CD4-positive, alpha-beta T cell treated with Interleukin-2 at 100 ng/mL for 4 hours (primary cell): Measurements from ENCODE around the gene HEXD.
"Not testable (repeated sequence)": the region's sequence is repeated elsewhere in the genome, so short reads cannot be mapped to it uniquely, and the experiment has no call there.

Experiments
- DNase-seq: peaks from one replicate; pipeline ENCODE4 v3.0.0-alpha.2; 2020; ENCODE audit warnings: low spot score

The HEXD gene

GRCh38 chr17:82440991-82441627 lies 23.0 kb downstream of the HEXD start:
- DNase-seq = no peak

- no peak for DNase-seq
These were observed 23.7 kb downstream of the HEXD start for GRCh38 chr17:82441691-82442487.

- DNase-seq = no peak
These were observed 24.7 kb downstream of the HEXD start for GRCh38 chr17:82442643-82443464.

GRCh38 chr17:82443465-82444283 lies 25.5 kb downstream of the HEXD start:
- no peak for DNase-seq

- DNase-seq = no peak
These were observed 26.2 kb downstream of the HEXD start for GRCh38 chr17:82444284-82444893.

GRCh38 chr17:82444941-82445521 lies 26.9 kb downstream of the HEXD start:
- no peak for DNase-seq

- no peak for DNase-seq
These were observed 27.4 kb downstream of the HEXD start for GRCh38 chr17:82445542-82445941.

- no peak for DNase-seq
These were observed 28.0 kb downstream of the HEXD start for GRCh38 chr17:82446124-82446523.

GRCh38 chr17:82446649-82447048 lies 28.5 kb downstream of the HEXD start:
- no peak for DNase-seq

GRCh38 chr17:82447876-82448275 lies 29.7 kb downstream of the HEXD start:
- DNase-seq = no peak

- DNase-seq = peak; percentile 68
These were observed 31.2 kb downstream of the HEXD start for GRCh38 chr17:82449131-82449882.

- DNase-seq = peak; percentile 30
These were observed 31.8 kb downstream of the HEXD start for GRCh38 chr17:82449883-82450356.

GRCh38 chr17:82450357-82451106 lies 32.4 kb downstream of the HEXD start, which contains the start of gene CYBC1:
Gene CYBC1 (minus strand): TSS chr17:82450752. CDS start chr17:82449254, 1,498 bp downstream.
- peak; percentile 94 for DNase-seq

- DNase-seq = no peak
These were observed 34.0 kb downstream of the HEXD start for GRCh38 chr17:82452162-82452561.

- DNase-seq = not testable (repeated sequence)
These were observed 35.0 kb downstream of the HEXD start for GRCh38 chr17:82453151-82453550.

- DNase-seq = not testable (repeated sequence)
These were observed 35.6 kb downstream of the HEXD start for GRCh38 chr17:82453706-82454105.

GRCh38 chr17:82457073-82457928 lies 39.2 kb downstream of the HEXD start:
- no peak for DNase-seq

GRCh38 chr17:82457929-82458178 lies 39.7 kb downstream of the HEXD start:
- DNase-seq = peak; percentile 94
